HepG2 (cell line): ENCODE measurements around the gene CYP4F22. TPM values are rescaled to one million over a fixed set of nuclear protein-coding genes. Genes with fewer than 3 reads are reported as not detected.

Source experiments
- ATAC-seq: fragments of 200-7000 bp; cut with Tn5 transposase; 3 replicates; pipeline ENCODE4 v1.9.1; 2020; ENCODE audit warnings: mild to moderate bottlenecking, moderate library complexity
- BruUV-seq: library from RNA; stranded (reverse); fragments of 400-500 nt; replicated peaks from 2 replicates; lab custom pipeline; 2021; lab: Mats Ljungman, UMichigan
- CTCF ChIA-PET: fragments of 300-600 bp; formaldehyde crosslinking; extraction: SDS; loops from one replicate; lab custom pipeline; 2021; ENCODE audit warnings: low total read pairs, inconsistent platforms, low intra/inter-chr PET ratio; lab: Yijun Ruan, JAX
- POLR2A ChIA-PET: fragments of 350-600 bp; sonication (Branson Sonifier 250); formaldehyde crosslinking; loops from one replicate; lab custom pipeline; 2020; ENCODE audit warnings: antibody characterized with exemption, inconsistent platforms; lab: Yijun Ruan, JAX
- DNase-seq: peaks from one replicate; pipeline ENCODE4 v3.0.0-alpha.2; 2015; ENCODE audit warnings: low spot score
- FAIRE-seq: peaks from 3 replicates; lab custom pipeline; 2011; peaks lifted over from hg19 to GRCh38; lab: Jason Lieb, UNC
- H2AFZ ChIP-seq: one replicate; pipeline ENCODE4 v1.6.1; 2011; ENCODE audit warnings: low read length, inconsistent platforms
- H3K27ac ChIP-seq: fragments of 300-600 bp; 3 replicates; pipeline ENCODE4 v1.8.0; 2011; ENCODE audit warnings: mixed run types, mild to moderate bottlenecking, mixed read lengths, low read length, inconsistent platforms; ENCODE audit not compliant: insufficient read depth; ENCODE audit errors: extremely low read length
- H3K27me3 ChIP-seq, 2 experiments: fragments of 200-600 bp in 1 of 2; 2 replicates in 1 of 2; 3 replicates in 1 of 2; pipeline versions ENCODE4 v1.6.0 to v1.8.0; 2011; ENCODE audit warnings: low read length in 2 of 2, mild to moderate bottlenecking in 2 of 2, moderate library complexity in 2 of 2, inconsistent platforms in 1 of 2; ENCODE audit not compliant: insufficient read depth in 2 of 2, control insufficient read depth in 1 of 2
- H3K36me3 ChIP-seq, 2 experiments: fragments of 200-600 bp in 1 of 2; replicated peaks in 1 of 2; 2 replicates in 1 of 2; 3 replicates in 1 of 2; pipeline versions ENCODE4 v1.5.1 to v1.8.0; 2011; ENCODE audit warnings: low read length in 2 of 2, inconsistent platforms in 1 of 2; ENCODE audit not compliant: insufficient read depth in 2 of 2, control insufficient read depth in 1 of 2
- H3K4me1 ChIP-seq: 2 replicates; pipeline ENCODE4 v1.5.1; 2012; ENCODE audit warnings: low read length, inconsistent platforms; ENCODE audit not compliant: insufficient read depth
- H3K4me2 ChIP-seq: 2 replicates; pipeline ENCODE4 v1.6.0; 2011; ENCODE audit warnings: low read depth, low read length, inconsistent platforms
- H3K4me3 ChIP-seq, 3 experiments: fragments of 200-600 bp in 1 of 3; sonication (generic), shearing (Covaris generic) in 1 of 3; replicated peaks in 1 of 3; 2 replicates each; pipeline ENCODE4 v1.5.1; 2011 to 2016; ENCODE audit warnings: low read length in 3 of 3, inconsistent platforms in 2 of 3, low read depth in 2 of 3, mild to moderate bottlenecking in 2 of 3, control low read depth in 1 of 3, mixed read lengths in 1 of 3; ENCODE audit not compliant: insufficient read depth in 1 of 3
- H3K79me2 ChIP-seq: one replicate; pipeline ENCODE4 v1.6.1; 2011; ENCODE audit warnings: low read length, inconsistent platforms; ENCODE audit not compliant: insufficient read depth
- H3K9ac ChIP-seq: 2 replicates; pipeline ENCODE4 v1.6.0; 2011; ENCODE audit warnings: mild to moderate bottlenecking, low read depth, low read length, inconsistent platforms; ENCODE audit not compliant: insufficient read depth
- H3K9me3 ChIP-seq: 2 replicates; pipeline ENCODE4 v1.5.1; 2012; ENCODE audit warnings: mild to moderate bottlenecking, low read length
- H4K20me1 ChIP-seq: 2 replicates; pipeline ENCODE4 v1.6.0; 2011; ENCODE audit warnings: inconsistent platforms, mild to moderate bottlenecking, low read length, moderate library complexity; ENCODE audit not compliant: insufficient read depth
- E2F1 ChIP-seq: sonication (generic); formaldehyde crosslinking; IDR thresholded peaks from 2 replicates; pipeline ENCODE4 v1.5.0; 2020; ENCODE audit warnings: missing genetic modification reagents
- FOSL2 ChIP-seq: sonication (generic); formaldehyde crosslinking; IDR thresholded peaks from 2 replicates; pipeline ENCODE4 v1.4.0; 2020; ENCODE audit warnings: missing genetic modification reagents
- MIER2 ChIP-seq: IDR thresholded peaks from 2 replicates; pipeline ENCODE4 v1.6.1; 2016; ENCODE audit warnings: missing biosample characterization, missing genetic modification reagents
- NCOA5 ChIP-seq: sonication (generic); formaldehyde crosslinking; IDR thresholded peaks from 2 replicates; pipeline ENCODE4 v1.4.0; 2020; ENCODE audit warnings: missing genetic modification reagents
- REST ChIP-seq, 2 experiments: IDR thresholded peaks; 2 replicates each; pipeline ENCODE4 v1.6.1; 2011 to 2012; ENCODE audit warnings: low read length in 2 of 2, borderline replicate concordance in 1 of 2, low read depth in 1 of 2, mild to moderate bottlenecking in 1 of 2, moderate library complexity in 1 of 2
- ZBTB37 ChIP-seq: sonication (generic); formaldehyde crosslinking; IDR thresholded peaks from 2 replicates; pipeline ENCODE4 v1.4.0; 2020; ENCODE audit warnings: mild to moderate bottlenecking, missing genetic modification reagents
- WGBS: methylation state at CpG from one replicate; pipeline ENCODE4 v1.1.6; 2017; ENCODE audit warnings: low lambda C conversion rate; 5-methylcytosine and 5-hydroxymethylcytosine counted together
- in situ Hi-C: cut with HindIII; loops from 2 replicates; pipeline ENCODE4 v1.10.0; 2017; ENCODE audit warnings: low pct_unique_long_range_greater_than_20kb; ENCODE audit not compliant: extremely low pct_ligation_motif_present
- intact Hi-C: fragments of 100-400 bp; cut with micrococcal nuclease; formaldehyde crosslinking; loops from one replicate; pipeline ENCODE4 v1.10.0; 2022; ENCODE audit not compliant: unreplicated experiment
- polyA plus RNA-seq, 8 experiments: library from polyadenylated mRNA; depleted of rRNA in 3 of 8; stranded (reverse) in 7 of 8; unstranded in 1 of 8; fragments of >200 nt; fragmentation: Illumina TruSeq in 4 of 8; extraction: Trizol in 4 of 8; gene quantifications; 2 replicates each; pipeline versions ENCODE4 v1.2.1 to v1.2.3, GENCODE V29; 2011 to 2016; ENCODE audit warnings: low read depth in 4 of 8, missing spikeins in 1 of 8, mixed read lengths in 1 of 8; ENCODE audit not compliant: insufficient read depth in 1 of 8
- total RNA-seq, 5 experiments: library from RNA; depleted of rRNA; stranded (reverse); fragments of >200 nt; fragmentation: Illumina TruSeq; extraction: Trizol; gene quantifications; 2 replicates each; pipeline ENCODE4 v1.2.3, GENCODE V29; 2016; ENCODE audit warnings: low read depth in 1 of 5
- TF ChIP-seq, protein P1 (sequence below): sonication (generic); formaldehyde crosslinking; IDR thresholded peaks from 2 replicates; pipeline ENCODE4 v1.5.1; 2020; ENCODE audit warnings: mild to moderate bottlenecking, moderate library complexity, missing genetic modification reagents

The CYP4F22 gene
- total and polyA plus RNA-seq, 2 of the 13 experiments (the other 11 are each of a cell fraction or from before 2014, with no cell fraction given) = 0.05 TPM; not detected in 1

- TF ChIP-seq, protein P1, sequence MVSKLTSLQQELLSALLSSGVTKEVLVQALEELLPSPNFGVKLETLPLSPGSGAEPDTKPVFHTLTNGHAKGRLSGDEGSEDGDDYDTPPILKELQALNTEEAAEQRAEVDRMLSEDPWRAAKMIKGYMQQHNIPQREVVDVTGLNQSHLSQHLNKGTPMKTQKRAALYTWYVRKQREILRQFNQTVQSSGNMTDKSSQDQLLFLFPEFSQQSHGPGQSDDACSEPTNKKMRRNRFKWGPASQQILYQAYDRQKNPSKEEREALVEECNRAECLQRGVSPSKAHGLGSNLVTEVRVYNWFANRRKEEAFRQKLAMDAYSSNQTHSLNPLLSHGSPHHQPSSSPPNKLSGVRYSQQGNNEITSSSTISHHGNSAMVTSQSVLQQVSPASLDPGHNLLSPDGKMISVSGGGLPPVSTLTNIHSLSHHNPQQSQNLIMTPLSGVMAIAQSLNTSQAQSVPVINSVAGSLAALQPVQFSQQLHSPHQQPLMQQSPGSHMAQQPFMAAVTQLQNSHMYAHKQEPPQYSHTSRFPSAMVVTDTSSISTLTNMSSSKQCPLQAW (CRISPR knock-in tag) = no peak
- TF ChIP-seq ZBTB37 (CRISPR knock-in tag) = no peak
- TF ChIP-seq NCOA5 (CRISPR knock-in tag) = no peak
Observed at GRCh38 chr19:15576526-15577156, 68.3 kb downstream of the CYP4F22 start (continued).

- Histone ChIP-seq H3K79me2 (no peaks in the 10 kb centered on the region), H3K4me1 (0 out of 2 replicates have a peak, but pooled peaks cover 6% of the 10 kb centered on the region), H3K4me2 (no peak overlapping the region)
- ChIA-PET CTCF (no interaction called here), POLR2A (no interaction called here)
- in situ Hi-C loops = no loop called here
- DNase-seq = no peak
- peak; percentile 52 to 89 for TF ChIP-seq REST (IDR thresholded peaks at IDR 0.05; ENCODE audit: borderline replicate concordance in 1 of 2, low read depth in 1 of 2, low read length in 2 of 2)
- no peak for TF ChIP-seq E2F1
- no peak for TF ChIP-seq FOSL2 (CRISPR knock-in tag)
- TF ChIP-seq MIER2 (CRISPR knock-in tag) = peak; percentile 87
- TF ChIP-seq, all 625 proteins: peak for 2
- 100% methylated on average over 4 of the region's 6 CpGs for WGBS
- no peak overlapping the region for H2AFZ ChIP-seq
- intact Hi-C loops = no loop called here
- H3K9ac ChIP-seq = no peak overlapping the region
- no TSS peak for BruUV-seq
- no peaks in the 10 kb centered on the region for H3K36me3 ChIP-seq
- ATAC-seq (no peak), FAIRE-seq (no peak)
- no peak overlapping the region for H3K4me3 ChIP-seq
- no peak overlapping the region for H3K27ac ChIP-seq
- no peaks in the 10 kb centered on the region for H4K20me1 ChIP-seq
- H3K27me3 ChIP-seq = no peaks in the 10 kb centered on the region
- H3K9me3 ChIP-seq = no peaks in the 10 kb centered on the region
Observed at GRCh38 chr19:15577184-15577771, 69.0 kb downstream of the CYP4F22 start.
